ENCODE measurements around the gene ANKRD44.

ANKRD44 gene

DNA sequence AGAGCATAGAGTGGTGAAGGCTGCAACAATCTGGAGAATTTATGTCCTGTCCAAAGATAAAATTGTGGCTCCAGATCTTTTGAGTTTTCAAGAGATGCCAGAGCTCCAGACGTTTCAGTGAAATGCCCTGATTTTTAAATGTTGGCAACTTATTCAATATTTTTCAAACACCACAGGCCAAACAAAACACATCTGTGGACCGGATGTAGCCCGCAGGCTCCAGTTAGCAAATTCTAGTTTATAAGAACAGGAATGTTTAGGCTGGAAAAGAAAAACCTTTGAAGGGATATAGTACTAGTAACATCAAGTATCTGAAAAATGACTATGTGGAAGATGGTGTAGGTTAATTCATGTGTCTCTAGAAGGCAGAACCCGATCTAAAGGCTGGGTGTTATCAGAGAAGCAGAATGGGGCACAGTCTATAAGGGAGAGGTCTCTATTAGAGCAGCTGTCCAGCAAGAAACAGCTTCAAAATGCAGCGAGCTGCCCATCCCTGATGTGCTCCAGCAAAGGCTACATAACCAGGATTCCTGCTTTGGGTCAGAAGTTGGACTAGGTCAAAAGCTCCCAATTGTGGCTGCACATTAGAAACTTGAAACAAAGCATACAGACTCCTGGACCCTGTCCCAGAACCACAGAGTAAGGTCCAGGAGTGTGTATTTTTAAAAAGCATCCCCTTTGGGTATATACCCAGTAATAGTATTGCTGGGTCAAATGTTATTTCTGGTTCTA, 105.9 kb downstream of the ANKRD44 start:
- no peak for DNase-seq

DNA sequence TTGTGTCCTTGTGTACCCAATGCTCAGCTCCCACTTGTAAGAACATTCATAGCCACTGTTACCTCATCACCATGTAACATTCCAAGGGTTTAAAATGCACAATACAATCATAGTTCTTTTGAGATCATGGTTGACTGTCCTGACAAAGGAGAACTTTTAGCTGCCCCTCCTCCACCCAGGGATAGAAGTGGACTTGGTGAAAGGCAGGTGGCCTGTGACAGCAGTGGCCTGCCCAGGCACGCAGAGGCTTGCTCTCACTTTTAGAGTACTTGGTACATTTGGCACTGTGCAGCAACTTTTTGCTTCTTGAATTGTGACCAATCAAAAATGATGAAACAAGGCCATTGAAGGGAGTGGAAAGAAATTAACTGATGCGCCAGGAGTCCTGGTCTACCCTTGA, 108.7 kb downstream of the ANKRD44 start:
- no peak for DNase-seq

DNA sequence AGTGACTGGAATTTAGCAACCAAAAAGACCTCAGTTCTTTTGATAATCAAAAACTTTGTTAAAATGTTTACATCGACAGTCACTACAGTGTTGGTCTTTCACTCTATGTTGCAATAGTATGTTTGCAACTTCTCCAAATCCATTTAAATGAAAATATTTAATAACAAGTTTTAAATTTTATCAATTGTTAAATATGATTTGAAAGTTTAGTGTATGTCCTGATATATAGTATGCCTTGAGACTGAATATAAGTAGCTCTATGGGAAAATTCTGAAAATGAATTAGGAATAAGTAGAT, 109.9 kb downstream of the ANKRD44 start:
- no peak for DNase-seq

DNA sequence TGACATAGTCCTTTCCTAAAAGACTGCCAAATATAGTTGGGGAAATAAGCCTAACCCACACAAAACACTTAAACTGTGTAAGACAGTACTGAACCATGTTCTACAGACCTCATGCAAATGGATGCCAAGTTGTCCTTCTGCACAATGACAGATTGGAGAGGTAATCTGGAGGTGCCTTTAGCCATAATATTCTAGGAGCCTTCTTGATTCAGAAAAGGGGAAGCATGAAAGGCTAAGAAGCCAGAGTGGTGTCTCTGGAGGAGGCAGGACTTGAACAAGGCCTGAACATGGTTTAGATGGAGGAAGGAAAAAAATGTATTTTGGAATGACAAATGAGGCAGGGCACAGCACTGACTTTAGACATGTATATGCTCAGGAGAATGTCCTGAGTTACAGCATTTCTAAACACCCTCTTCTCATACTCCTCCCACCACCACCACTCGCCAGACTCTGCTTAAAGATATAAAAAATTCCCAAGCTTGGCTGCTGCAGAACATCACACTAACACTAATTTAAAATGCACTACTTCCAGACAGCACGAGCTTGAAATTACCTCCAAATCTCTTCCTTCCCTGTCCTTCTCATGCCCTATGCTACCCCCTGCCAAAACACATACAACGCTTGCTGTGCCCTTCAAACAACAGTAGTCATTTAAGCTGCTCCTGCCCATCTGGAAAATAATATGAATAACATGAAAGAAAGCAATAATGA, 110.4 kb downstream of the ANKRD44 start:
- DNase-seq, result no peak

DNA sequence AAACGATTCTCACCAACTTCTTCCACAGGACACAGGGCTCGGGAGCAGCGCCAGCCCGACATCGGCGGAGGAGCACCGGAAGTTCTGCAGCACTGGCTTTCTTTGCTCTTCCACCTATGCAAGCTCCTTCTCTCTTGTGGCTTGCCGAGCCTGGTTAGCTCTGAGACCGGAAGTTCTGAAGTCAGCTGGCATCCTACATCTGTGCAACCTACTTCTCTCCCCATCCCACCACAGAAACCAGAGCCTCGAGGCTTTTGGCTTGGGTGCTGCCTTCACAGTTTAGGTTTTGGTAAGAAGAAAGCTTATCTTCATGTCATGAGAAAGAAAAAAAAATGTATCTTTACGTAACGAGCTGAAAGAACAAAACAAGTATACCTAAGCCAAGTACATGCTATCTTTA, 111.7 kb downstream of the ANKRD44 start:
- peak; percentile 88 for DNase-seq

DNA sequence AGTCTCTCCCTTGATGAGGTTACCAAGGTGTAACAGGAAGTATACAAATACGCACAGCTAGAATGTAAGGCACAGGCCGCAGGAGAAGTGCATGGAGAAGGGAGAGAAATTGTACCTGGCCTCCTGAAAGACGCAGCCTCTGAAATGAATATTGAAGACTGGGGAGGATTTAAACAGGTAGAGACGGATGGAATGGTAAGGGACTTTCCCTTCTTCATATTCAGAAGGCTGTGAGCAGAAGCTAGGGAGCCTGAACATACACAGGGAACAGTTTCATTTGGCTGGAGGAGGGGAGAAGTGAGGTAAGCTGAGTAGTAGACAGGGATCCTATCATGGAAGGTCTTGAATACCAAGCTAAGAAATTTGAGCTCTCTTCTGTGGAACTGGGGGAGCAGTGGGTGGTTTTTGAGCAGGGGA, 112.7 kb downstream of the ANKRD44 start:
- no peak for DNase-seq

DNA sequence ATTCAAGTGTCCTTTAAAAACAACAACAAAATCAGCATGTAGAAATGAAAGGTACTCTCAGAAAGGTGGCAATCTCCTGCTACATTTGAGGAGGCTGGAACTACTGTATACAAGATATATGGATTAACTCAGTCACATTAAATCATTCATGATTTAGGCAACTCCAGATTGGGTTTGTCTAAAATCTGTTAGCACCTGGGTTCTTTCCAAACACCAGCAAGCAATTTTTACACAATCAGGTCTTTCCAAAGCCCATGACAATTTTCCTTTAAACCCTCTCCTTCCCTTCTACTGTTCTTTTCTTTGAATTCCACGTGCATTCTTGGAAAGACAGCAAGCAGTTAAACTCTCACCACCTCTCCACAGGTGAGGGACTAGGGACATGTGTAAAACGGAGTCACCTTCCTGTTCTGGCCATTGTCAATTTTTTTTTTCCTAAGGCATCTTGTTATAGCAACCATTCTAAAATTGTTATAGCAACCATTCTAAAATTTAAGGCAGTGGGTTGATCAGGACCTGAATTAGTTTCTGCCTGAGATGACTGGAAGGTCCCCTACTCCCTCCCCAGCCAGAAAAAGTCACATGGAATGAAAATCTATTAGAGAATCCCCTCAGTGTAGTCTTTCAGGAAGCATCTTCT, 113.9 kb downstream of the ANKRD44 start:
- DNase-seq, result no peak

DNA sequence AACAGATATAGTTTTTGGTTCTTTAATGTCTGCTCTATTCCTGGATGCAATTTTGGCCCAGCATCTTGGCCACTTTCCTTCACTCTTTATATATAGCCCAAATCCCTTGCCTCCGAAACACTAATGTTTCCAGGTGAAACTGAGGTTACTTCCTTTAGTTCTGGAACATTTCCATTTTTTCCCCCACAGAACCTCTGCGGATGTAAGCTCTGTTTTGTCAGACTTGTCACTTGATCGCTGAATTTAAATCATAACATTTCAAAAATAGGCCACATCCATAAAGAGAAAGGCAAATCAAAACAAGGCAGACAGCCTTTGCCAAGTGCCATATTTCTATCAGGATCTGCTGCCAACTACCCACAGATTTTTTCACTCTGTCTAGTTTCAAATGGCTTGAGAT, 115.1 kb downstream of the ANKRD44 start:
- no peak for DNase-seq

DNA sequence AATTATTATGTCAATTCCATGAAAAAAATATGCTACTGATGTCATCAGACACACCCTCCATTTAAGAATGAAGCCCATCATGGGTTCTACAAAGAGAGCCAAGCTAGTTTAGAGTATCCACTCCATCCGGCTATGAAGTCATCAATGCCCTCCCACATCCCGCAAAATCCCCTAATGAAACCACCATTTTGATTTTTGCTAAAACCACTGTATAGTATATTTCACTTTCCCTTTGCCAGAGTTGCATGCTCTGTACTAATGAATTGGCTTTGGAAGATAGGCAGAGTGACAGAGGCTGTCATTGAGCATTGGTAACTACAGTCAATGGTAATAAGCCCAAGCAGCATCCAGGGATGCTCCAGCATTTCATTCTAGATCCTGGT, 118.6 kb downstream of the ANKRD44 start:
- DNase-seq, result peak; percentile 50

DNA sequence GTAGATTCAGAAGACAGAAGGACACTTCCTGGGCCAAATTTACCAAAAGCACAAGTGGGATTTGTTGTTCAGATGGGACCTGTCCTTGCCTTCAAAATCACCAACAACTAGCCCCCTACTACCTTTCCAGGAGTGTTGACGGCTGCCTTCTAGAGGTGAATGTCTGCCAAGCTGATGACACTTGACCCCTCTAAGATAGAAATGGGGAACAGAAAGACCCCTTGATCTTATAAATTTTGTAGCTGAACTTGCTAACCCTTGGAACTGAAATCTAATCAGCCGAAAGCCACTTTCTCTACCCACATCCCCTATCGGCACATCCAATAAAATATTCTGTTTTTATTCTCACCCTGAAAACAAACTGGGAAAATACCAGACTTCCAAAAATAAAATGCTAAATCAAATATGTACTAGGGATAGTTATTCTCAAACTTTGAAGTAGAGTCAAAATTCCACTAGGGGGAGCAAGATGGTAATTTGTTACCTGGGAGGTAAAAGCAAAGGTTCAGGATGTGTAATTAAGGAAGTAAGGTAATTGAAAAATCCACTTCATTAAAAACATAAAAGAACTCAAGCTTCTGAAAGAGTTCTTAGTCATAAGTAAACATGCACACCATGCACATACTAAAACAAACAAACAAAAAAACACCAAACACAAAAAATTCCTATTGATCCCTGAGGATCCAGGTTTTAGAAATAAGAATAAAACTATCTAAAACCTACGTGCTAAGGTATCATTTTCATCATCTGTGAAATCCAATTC, 119.2 kb downstream of the ANKRD44 start:
- no peak for DNase-seq

DNA sequence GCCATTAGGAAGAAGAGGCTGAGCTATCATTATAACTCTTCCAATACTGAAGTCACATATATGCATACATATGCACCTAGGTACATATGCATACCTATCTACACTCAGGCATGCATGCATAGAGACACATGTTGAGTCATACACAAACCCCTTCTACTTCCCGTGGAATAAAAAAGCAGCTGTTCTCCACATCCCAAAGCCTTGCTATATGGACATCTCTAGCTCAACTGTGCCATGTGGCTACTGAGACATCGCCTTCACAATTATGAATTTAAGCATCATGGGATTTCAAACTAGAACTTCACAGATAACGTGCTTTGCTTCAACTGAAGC, 120.5 kb downstream of the ANKRD44 start:
- no peak for DNase-seq

DNA sequence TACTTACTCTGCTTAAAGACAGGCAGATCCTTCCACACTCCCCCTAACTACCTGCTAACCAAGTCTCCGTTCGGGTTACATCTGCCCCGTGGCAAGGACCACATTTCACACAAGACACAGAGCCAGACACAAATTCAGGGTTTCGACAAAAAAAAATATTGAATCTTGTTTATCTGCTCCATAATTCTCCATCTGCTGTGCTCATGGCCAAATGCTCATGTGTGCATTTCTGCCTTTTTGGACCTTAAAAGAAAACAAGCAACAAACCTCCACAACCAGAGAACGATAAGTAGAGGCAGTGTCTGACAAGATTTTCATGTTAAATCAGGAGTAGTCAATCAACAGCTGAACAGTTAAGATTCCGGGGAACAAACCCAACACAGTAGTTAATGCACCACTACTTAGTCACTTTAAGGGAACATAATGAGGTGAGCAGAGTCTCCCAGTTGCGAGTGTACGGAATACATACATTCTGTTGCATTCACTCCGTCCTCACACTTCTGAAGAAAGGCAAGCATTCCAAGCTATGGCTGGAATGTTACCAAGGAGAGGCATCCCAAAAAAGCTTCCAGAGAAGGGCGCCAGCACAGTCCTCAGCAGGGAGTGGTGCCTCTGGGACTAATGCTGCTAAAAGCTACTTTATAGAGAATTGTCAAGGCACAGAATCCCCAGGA, 121.0 kb downstream of the ANKRD44 start:
- DNase-seq, result no peak

DNA sequence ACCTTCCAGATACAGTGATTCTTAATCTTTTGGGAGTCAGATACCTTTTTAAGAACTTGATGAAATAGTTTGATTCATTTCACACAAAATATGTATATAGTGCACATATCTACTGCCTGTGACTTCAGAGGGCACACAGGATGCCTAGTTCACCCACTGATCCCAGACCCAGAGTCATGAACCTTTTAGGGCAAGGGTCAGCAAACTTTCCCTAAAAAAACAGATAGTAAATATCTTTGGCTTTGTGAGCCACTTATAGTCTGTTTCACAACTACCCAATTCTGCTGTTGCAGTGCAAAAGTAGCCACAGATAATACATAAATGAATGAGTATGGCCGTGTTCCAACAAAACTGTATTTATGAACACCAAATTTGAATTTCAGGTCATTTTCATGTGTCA, 124.9 kb downstream of the ANKRD44 start:
- DNase-seq, result no peak

DNA sequence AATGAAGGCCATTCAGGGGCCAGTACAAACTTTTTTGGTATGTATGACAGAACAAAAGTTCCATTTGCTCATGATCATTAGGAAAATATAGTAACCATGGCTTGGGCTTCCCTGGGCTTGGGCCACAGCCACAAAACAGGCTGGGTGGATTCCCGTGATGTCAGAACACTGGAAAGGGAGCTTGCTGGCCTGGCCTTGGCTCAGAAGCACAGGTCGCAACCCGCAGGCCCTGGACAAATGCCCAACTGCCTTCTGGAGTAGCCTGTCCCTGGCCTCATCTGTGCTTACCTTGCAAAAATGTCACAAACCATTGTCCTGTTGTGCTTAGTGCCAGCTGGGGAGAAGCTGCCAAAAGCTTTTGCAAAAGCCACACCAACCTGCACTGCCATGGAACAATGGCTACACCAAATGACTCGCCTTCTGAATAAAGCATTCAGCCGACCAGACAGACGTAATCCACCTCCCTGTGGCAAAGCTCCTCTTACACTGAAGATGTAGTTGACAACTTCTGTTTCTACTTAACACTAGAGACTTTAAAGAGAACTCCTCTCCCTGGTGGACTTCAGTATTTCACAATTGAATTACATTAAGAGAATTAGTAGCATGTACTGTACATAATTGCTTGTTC, 125.5 kb downstream of the ANKRD44 start:
- DNase-seq, result no peak

DNA sequence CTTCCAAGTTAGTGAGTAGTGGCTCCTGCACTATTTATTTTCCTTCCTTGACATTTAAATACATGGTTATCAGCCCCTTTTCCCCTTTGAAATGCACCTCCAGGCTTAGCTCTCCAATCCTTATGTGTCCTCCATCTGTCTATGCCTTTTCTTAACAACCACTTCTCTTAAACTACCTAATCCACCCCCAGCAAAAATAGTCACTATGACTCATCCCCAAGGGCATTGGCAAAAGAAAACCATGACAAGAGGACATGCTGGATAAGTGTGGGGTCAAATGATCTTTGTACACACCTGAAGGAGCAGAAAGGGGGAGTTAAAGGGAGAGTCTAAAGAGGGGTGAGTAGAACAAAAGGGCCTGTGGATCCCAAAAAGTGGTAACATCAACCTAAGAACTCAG, 127.2 kb downstream of the ANKRD44 start:
- no peak for DNase-seq

DNA sequence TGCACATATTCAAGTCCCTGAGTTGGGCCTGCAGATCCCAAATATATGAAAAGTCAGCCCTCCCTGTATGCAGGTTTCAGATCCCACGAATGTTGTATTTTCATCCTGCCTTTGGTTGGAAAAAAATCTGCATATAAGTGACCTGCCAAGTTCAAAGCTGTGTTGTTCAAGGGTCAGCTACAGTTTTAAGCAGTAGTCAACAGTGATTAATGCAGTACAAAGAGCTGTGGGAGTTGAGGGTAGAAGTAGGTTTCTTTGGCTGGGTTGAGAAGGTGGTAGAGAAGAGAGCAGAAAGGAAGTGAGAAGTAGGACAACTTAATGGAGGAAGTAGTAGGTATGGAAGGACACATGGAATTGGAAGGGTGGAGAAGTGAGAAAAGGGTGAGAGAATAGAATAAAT, 127.9 kb downstream of the ANKRD44 start:
- no peak for DNase-seq

DNA sequence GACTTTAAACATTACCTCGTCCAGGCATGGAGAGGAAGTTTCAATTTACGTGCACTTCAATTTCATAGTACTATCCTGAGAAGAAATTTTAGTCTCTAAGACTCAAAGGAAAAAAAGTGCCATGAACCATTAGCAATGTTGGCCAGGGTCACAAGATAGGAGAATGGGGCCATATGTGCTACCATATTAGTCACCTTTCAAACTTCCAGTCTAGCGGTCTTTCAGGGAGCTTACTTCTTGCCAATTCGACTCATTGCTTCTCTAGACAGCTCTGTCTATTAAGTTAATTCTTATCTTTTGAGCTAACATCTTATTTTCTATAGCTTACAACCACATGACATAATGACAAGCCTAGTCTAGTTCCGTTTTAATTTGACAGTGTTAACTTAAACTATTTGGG, 129.1 kb downstream of the ANKRD44 start:
- DNase-seq, result no peak

DNA sequence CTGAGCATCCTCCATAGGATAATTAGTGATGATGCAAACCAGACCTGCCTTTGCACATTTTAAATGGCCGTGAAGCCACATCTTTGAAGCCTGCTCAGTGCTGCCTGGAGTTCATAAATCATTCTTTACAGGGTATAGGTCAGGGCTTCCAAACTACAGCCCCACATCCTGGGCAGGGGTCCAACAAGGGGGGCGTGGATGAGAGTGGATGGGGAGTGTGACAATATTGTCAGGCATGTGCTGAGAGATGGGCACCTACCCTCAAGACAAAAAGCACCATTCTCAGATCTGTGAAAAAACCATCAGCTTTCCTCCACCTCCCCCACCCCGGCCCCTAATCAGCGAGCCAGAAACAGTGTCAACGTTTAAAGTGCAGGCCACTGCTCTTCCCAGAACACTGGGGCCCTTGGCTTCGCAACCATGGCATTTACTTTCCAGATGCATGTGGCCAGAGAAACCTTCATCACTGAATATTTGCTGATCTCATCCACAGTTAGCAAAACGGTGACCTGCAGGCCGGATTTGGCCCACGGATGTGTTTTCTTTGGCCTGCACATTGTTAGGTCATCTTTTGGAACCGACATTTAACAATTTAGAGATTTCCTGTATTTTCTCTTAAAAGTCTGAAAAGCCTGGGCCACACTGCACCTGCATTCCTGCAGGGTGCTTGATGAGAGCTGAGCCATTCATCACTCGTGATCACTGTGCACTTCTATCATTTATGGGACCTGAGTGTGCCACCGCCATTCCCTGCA, 130.7 kb downstream of the ANKRD44 start:
- DNase-seq, result no peak

DNA sequence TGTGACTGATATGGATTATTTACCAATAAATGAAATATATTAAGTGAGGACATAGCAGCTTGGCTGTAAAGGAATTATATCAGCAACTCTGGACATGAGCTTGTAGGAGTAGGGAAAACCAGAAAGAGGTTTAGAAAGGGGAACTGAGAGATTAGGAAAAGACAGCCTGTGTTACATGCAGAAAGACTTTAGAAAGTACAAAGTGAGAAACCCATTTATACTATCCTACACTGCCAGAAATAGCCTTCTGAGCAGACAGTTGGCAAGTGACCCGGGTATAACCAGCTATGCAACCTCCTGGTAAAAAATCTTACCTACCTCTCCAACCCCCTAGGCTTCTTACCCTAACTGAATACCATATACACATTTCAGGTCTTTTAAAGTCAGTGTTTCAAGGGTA, 134.1 kb downstream of the ANKRD44 start:
- DNase-seq, result no peak

DNA sequence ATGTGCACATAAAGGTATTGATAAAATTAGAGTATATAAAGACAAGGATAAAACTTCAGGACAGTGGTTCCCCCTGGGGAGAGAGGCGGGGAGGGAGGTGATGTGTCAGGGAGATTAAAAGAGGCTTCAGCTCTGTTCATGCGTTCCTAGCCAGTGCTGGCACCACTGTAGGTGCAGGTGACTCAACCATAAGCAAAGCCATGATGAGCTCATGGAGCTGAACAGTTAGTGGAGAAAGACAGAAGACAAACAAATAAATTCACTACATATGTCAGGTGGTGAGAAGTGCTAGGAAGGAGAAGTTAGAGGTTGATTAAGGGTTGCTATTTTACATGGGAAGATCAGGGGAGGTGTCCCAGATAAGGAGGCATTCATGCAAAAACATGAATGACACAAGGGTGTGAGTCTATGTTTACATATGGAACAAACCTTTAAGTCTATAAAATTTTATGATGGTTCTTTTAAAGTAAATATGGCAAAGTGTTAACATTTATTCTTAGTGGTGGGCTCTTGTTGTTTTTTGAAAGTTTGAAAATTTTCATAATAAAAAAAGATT, 136.0 kb downstream of the ANKRD44 start:
- no peak for DNase-seq

DNA sequence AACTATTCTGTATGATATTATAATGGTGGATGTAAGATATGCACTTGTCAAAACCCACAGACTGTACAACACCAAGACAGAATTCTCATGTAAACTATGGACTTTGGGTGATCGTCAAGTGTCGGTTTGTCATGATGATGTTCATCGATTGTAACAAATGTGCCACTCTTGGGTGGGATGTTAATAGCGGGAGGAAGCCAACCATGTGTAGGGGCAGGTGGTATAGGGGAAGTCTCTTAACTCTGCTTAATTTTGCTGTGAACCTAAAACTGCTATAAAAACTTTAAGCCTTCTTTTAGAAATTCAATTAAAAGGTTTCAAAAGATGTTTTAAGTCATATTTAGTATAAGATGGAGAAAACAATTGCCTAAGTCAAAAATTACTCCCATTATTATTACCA, 139.0 kb downstream of the ANKRD44 start:
- no peak for DNase-seq

DNA sequence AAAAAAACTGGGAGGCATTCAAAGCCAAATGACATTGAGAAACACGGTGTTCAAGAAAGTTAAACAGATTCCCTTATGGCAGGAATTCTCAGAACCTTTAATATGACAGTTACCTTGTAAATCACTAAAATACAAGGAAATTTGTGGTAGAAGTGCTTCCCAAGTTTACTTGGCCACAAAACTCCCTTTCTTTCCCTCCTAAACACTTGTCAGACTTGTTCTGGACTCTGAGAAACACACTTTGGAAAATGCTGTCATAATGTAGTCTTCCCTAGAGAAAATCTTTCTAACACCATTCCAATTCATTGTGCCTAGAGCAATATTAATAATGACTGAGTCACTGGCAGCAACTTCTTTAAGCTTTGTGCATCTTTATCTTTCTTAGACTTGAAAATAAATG, 140.4 kb downstream of the ANKRD44 start:
- no peak for DNase-seq
